CD4-positive, alpha-beta T cell (primary cell): Measurements from ENCODE around the gene PDLIM1. TPM values are rescaled to one million over a fixed set of nuclear protein-coding genes. Genes with fewer than 3 reads are reported as not detected.

Source experiments
- ATAC-seq: fragments of 200-7000 bp; cut with Tn5 transposase; one replicate; pipeline ENCODE4 v1.10.0; 2022; ENCODE audit warnings: mild to moderate bottlenecking; ENCODE audit not compliant: poor library complexity
- CTCF ChIA-PET: fragments of 350-600 bp; sonication (Branson Sonifier 250); formaldehyde crosslinking; loops from one replicate; lab custom pipeline; 2021; ENCODE audit warnings: antibody characterized with exemption, inconsistent platforms; lab: Charles Lee
- POLR2A ChIA-PET: fragments of 350-600 bp; sonication (Branson Sonifier 250); formaldehyde crosslinking; loops from one replicate; lab custom pipeline; 2021; ENCODE audit warnings: antibody characterized with exemption, inconsistent platforms; lab: Charles Lee
- DNase-seq, 14 experiments: peaks; one replicate each; pipeline ENCODE4 v3.0.0-alpha.2; 2013 to 2020; ENCODE audit warnings: mixed read lengths in 2 of 14
- H3K27ac ChIP-seq, 2 donors: one replicate each; pipeline versions ENCODE4 v1.5.1 to v1.7.0; 2013; ENCODE audit warnings: low read length in 2 of 2, low read depth in 1 of 2, mild to moderate bottlenecking in 1 of 2
- H3K27me3 ChIP-seq, 2 experiments: 1 replicate in 1 of 2; 2 replicates in 1 of 2; pipeline versions ENCODE4 v1.6.1 to v1.7.0; 2013; ENCODE audit warnings: low read length in 2 of 2, control low read depth in 1 of 2, mild to moderate bottlenecking in 1 of 2, moderate library complexity in 1 of 2; ENCODE audit not compliant: insufficient read depth in 2 of 2, control insufficient read depth in 1 of 2
- H3K36me3 ChIP-seq: one replicate; pipeline ENCODE4 v1.6.1; 2013; ENCODE audit warnings: low read length, control low read depth; ENCODE audit not compliant: insufficient read depth
- H3K4me1 ChIP-seq: one replicate; pipeline ENCODE4 v1.6.1; 2013; ENCODE audit warnings: low read length, control low read depth; ENCODE audit not compliant: insufficient read depth
- H3K4me3 ChIP-seq: one replicate; pipeline ENCODE4 v1.5.1; 2013; ENCODE audit warnings: mild to moderate bottlenecking, low read length, moderate library complexity
- H3K9me3 ChIP-seq, 2 experiments: 1 replicate in 1 of 2; 2 replicates in 1 of 2; pipeline versions ENCODE4 v1.6.1 to v1.7.0; 2013; ENCODE audit warnings: low read length in 2 of 2, mild to moderate bottlenecking in 2 of 2, control low read depth in 1 of 2, moderate library complexity in 1 of 2; ENCODE audit not compliant: control insufficient read depth in 1 of 2, insufficient read depth in 1 of 2
- H3K27ac Mint-ChIP-seq: one replicate; pipeline ENCODE4 v1.8.0; 2020; ENCODE audit warnings: mixed read lengths
- H3K27me3 Mint-ChIP-seq: one replicate; pipeline ENCODE4 v1.8.0; 2021; ENCODE audit warnings: mixed read lengths
- H3K36me3 Mint-ChIP-seq: one replicate; pipeline ENCODE4 v1.8.0; 2021; ENCODE audit warnings: low read depth, mixed read lengths
- H3K4me1 Mint-ChIP-seq: one replicate; pipeline ENCODE4 v1.8.0; 2021; ENCODE audit warnings: low read depth, mixed read lengths
- H3K4me3 Mint-ChIP-seq: one replicate; pipeline ENCODE4 v1.8.0; 2020; ENCODE audit warnings: mild to moderate bottlenecking, mixed read lengths
- H3K9me3 Mint-ChIP-seq: one replicate; pipeline ENCODE4 v1.8.0; 2020; ENCODE audit warnings: mixed read lengths
- intact Hi-C, 2 experiments: fragments of 100-400 bp; cut with DNase I in 1 of 2; cut with micrococcal nuclease in 1 of 2; formaldehyde crosslinking; loops; one replicate each; pipeline versions ENCODE4 v1.15.1 to v1.9.0; 2023 to 2025; cut with DNase I, micrococcal nuclease
- total RNA-seq, 174 experiments: library from RNA in 2 of 174; stranded (reverse) in 2 of 174; gene quantifications; one replicate each; pipeline ENCODE4 v1.2.3 and lab custom pipeline; 2021 to 2026
- TF ChIP-seq, protein P1 (sequence below): fragments of 200-600 bp; IDR thresholded peaks from one replicate; pipeline ENCODE4 v1.8.0; 2022; ENCODE audit warnings: antibody characterized with exemption, mild to moderate bottlenecking

PDLIM1 gene
- total RNA-seq, 2 experiments from 2014 or later, result 0.41 to 0.75 TPM

DNA sequence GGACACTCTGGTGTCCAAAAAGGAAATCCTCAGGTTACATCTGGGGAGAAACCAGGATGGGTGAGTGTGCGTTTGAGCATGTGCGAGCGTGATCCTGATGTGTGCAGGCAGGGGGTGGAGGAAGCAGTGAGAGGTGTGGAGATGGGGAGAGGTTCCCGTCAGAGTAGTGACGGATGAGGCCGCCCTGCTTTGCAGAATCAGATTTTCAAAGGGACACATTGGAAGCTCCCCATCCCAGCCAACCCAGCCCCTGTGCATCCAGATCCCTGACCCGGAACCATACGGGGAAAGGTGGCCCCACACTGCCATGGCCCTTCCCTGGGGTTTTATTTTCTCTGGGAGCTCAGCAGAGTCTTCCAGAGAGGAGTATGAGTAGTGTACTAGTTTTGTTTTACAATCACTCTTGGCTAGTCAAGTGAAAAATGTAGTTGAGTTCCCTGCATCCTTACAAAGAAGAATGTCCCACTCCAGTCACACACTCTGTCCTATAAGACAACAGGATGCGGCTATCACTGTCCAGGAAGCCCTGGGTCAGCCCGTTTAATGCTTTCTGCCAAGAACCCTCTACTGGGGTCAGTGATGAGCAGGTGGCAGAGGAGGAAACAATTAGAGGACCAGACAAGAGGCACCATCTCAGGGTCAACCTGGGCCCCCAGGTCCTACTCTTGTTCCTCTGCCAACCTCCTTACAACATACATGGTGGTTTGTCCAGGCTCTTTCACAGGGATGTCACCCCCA lies 46.8 kb upstream of the PDLIM1 start:
- no peaks in the 10 kb centered on the region for H3K27me3 ChIP-seq
- ChIA-PET CTCF (no interaction called here), POLR2A (no interaction called here)
- no peak overlapping the region for H3K27ac ChIP-seq
- no peaks in the 10 kb centered on the region for H3K9me3 ChIP-seq
- Mint-ChIP-seq H3K36me3 (no peaks in the 10 kb centered on the region), H3K4me1 (no peaks in the 10 kb centered on the region), H3K4me3 (no peak overlapping the region), H3K27me3 (no peaks in the 10 kb centered on the region), H3K9me3 (no peaks in the 10 kb centered on the region), H3K27ac (no peak overlapping the region)
- DNase-seq (no peak), ATAC-seq (no peak)
- H3K4me3 ChIP-seq, result no peak overlapping the region
- intact Hi-C loops, result no loop called here
- H3K36me3 ChIP-seq, result no peaks in the 10 kb centered on the region
- TF ChIP-seq, protein P1, sequence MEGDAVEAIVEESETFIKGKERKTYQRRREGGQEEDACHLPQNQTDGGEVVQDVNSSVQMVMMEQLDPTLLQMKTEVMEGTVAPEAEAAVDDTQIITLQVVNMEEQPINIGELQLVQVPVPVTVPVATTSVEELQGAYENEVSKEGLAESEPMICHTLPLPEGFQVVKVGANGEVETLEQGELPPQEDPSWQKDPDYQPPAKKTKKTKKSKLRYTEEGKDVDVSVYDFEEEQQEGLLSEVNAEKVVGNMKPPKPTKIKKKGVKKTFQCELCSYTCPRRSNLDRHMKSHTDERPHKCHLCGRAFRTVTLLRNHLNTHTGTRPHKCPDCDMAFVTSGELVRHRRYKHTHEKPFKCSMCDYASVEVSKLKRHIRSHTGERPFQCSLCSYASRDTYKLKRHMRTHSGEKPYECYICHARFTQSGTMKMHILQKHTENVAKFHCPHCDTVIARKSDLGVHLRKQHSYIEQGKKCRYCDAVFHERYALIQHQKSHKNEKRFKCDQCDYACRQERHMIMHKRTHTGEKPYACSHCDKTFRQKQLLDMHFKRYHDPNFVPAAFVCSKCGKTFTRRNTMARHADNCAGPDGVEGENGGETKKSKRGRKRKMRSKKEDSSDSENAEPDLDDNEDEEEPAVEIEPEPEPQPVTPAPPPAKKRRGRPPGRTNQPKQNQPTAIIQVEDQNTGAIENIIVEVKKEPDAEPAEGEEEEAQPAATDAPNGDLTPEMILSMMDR, result no peak
- no peaks in the 10 kb centered on the region for H3K4me1 ChIP-seq

DNA sequence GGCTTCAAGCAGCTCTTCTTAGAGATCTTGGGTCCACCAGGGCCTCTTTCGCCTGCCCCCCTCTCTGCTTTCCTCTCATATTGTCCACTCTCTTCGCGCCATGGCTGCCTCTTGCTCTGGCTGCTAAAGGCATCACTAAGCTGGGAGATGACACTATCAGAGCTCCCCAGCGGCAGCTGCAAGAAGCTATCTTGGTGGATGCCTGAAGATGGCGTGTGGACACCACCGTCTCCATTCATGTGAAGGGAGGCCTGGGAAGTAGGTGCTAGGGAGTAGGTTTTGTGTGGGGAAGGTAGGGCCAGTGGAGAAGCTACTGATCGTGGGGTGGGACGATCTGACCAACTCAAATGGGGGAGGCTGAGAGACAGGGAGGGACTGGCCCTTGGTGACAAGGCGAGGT lies 45.9 kb upstream of the PDLIM1 start:
- no peaks in the 10 kb centered on the region for H3K9me3 Mint-ChIP-seq
- TF ChIP-seq, protein P1, result no peak
- Histone ChIP-seq H3K4me1 (no peaks in the 10 kb centered on the region), H3K9me3 (no peaks in the 10 kb centered on the region), H3K27me3 (no peaks in the 10 kb centered on the region), H3K4me3 (no peak overlapping the region), H3K27ac (no peak overlapping the region), H3K36me3 (no peaks in the 10 kb centered on the region)
- no peaks in the 10 kb centered on the region for H3K4me1 Mint-ChIP-seq
- CTCF ChIA-PET, result no interaction called here
- H3K4me3 Mint-ChIP-seq, result no peak overlapping the region
- no peak for ATAC-seq
- DNase-seq, result no peak
- H3K36me3 Mint-ChIP-seq, result no peaks in the 10 kb centered on the region
- no peak overlapping the region for H3K27ac Mint-ChIP-seq
- intact Hi-C loops, result no loop called here
- no peaks in the 10 kb centered on the region for H3K27me3 Mint-ChIP-seq
- POLR2A ChIA-PET, result no interaction called here

DNA sequence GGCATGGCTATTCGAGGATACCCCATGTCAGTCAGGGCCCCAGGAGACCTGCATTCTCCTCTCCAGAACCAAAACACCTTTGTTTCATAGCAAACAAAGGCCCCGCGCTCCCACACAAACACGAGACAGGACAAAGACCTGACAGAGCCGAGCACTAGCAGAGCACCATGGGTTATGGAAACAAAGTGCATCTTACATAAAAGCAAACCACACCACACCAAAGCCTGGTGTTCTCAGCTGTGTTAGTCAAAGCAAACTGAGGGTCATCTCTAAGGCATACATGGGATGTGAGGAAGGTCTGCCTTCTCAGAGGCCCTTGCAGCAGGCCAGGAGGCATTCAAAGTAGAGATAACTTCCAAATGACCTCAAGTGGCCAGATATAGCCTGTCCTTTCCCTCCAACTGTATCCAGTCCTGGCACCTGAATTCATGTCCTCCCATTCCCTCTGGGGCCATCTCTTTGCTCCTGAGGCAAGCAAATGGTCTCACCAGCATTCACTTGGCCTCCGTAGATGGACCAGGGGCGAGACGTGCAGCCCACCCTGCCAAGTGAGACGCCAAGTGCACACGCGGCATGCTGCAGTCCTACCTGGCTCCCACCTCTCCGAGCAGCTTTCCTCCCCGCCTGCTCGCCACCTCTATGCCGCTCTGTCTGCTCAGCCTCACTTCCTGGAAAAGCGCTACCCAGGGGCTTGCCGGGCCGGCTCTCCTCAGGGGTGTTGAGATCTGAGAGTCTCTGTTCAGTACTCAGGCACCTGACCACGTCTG lies 45.3 kb upstream of the PDLIM1 start:
- no peaks in the 10 kb centered on the region for H3K4me1 ChIP-seq
- no peaks in the 10 kb centered on the region for H3K4me1 Mint-ChIP-seq
- H3K27ac ChIP-seq, result no peak overlapping the region
- TF ChIP-seq, protein P1, result no peak
- no peak overlapping the region for H3K27ac Mint-ChIP-seq
- DNase-seq, result no peak
- ATAC-seq, result no peak
- no peaks in the 10 kb centered on the region for H3K27me3 ChIP-seq
- no peaks in the 10 kb centered on the region for H3K27me3 Mint-ChIP-seq
- H3K4me3 Mint-ChIP-seq, result no peak overlapping the region
- H3K36me3 Mint-ChIP-seq, result no peaks in the 10 kb centered on the region
- intact Hi-C loops, result no loop called here
- H3K4me3 ChIP-seq, result no peak overlapping the region
- H3K36me3 ChIP-seq, result no peaks in the 10 kb centered on the region
- POLR2A ChIA-PET, result no interaction called here
- no peaks in the 10 kb centered on the region for H3K9me3 ChIP-seq
- H3K9me3 Mint-ChIP-seq, result no peaks in the 10 kb centered on the region
- CTCF ChIA-PET, result no interaction called here
